ENCODE data around the gene IL22RA1.

The IL22RA1 gene

DNA sequence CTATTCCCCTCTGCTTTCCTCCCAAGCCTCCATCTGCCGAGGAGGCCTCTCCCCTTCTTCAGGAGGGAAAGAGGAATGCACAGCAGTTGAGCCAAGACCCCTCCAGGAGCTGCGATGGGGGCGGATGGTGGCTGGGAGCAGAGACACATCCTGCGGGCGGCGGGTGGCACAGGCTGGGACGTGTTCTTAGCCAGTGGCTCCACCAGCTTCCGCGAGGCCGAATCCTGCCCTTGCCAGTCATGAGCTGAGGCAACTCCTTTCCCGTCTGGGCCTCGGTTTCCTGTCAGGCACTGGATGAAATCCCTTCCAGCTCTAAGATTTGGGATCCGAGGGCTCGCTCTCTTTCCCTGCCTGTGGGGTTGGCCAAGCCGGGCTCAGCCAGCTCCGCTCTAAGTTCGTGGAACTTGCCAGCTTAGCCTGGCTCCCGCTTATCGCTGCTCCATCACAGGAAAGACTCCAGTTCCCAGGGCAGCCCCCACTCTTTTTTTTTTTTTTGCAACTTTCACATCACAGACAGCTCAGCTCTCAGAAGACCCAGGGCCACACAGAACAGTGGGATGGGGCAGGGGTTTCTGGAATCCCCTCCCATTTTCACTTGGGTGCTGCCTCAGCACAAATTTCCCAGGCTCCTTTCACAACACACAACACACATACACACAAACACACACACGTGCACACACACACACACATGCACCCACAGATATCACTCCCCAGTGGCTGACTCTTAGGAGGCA lies 31.5 kb downstream of the IL22RA1 start:
- no peak for DNase-seq

GRCh38 chr1:24110642-24111261 lies 32.2 kb downstream of the IL22RA1 start:
- no peak for DNase-seq

DNA sequence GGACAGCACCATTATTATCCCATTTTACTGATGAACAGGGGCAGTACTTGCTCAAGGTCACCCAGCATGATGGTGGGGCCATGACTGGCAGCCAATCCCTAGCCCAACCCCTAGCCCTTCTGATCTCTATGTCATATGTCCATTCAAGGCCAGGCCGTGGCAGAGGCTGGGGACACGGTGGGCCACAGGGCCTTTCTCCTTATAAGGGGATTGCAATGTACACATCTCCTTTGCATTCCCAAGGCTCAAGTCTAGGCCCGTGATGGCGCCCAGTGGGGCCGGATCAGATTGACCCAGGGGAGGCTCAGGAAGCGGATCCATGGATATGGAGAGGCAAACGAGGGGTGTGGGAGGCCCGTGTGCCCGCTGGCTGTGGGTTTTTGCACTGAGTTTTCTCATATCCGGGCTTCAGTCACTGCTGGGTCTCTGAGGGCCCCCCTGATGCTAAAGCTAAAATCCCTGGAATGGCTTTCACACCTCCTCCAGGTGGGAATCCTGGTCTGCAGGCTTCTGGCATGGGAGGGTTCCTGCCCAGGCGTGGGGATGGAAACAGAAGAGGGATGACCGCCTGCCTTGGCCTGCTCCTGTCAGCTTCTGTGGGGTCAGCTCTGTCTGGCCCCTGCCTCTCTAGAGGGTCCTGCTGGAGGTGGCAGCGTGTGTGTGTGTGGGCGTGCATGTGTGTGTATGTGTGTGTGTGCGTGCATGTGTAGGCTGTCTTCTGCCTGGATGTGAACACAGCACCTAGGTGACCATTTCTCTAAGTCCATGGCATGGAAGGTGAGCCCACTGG lies 33.1 kb downstream of the IL22RA1 start:
- DNase-seq: no peak

GRCh38 chr1:24109166-24109483 lies 33.8 kb downstream of the IL22RA1 start:
- DNase-seq: no peak

DNA sequence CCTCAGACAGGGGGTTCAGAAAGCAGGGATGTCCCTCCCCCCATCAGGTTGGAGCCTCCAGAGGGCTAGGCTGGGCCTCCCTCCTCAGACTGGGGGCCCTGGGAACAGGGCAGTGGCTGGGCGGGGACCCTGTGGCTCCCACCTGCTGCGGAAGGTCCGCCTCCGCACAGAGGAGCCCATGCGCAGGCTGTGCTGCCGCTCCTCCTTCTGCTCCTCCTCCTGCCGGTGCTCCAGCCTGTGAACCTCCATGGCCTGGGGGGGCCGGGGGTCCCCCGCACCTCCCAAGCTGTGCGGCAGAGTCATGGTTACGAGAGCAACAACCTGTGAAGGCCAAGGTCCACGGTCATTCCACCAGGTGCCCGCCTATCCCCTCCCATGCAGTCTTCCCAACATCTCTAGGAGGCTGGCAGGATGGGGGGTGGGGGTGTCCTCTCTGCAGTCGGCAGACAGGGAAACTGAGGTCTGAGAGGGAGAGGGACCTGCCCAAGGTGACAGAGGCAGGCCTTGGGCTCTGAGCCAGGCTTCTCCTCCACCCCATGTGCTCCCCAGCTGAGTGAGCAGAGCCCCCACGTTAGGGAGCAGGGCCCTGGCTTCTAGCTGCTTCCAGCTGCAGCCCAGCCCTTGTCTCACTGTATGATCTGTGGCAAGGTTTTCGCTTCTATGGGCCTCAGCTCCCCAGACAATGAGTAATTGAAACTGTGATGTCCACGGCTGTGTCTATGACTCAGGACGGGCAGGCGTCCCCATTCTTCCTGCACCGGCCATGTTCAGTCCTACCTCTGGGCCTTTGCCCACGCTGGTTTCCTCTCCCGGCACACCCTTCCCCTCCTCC lies 34.4 kb downstream of the IL22RA1 start:
- DNase-seq: no peak

- DNase-seq: no peak
Measured at GRCh38 chr1:24107462-24108138, 35.3 kb downstream of the IL22RA1 start.

DNA sequence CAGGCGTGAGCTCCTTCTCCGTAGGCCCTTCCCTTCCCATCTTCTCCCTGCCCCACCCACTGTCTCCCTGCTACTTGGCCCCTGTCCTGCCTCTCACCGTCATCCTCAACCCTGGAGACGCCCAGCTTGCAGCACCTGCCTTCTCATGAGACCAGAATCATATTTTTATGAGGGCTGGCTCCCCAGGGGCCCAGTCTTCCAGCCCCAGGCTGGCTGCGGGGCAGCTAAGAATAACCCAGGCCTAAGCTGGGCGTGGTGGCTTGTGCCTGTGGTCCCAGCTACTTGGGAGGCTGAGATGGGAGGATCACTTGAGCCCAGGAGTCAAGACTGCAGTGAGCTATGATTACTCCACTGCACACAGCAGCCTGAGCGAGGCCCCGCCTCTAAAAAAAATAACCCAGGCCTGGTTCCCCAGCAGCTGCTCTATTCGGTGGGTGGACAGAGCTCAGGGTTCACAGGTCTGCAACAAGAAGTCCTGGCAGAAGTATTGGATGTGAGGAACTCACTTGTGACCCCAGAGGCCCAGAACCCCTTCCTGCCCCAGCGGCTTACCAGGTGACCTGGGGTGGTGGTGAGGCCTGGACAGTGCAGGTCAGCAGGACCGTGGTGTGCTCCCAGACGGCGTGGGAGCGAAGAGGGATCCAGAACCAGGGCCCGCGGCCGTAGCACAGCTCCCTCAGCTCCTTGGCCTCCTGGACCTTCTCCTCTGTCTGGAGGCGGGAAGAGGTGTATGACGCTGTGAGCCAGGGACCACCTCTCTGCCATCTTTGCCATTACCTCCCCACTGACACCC lies 37.4 kb downstream of the IL22RA1 start:
- DNase-seq: no peak

- no peak for DNase-seq
Measured at GRCh38 chr1:24104854-24105253, 38.1 kb downstream of the IL22RA1 start.

- no peak for DNase-seq
Measured at GRCh38 chr1:24103879-24104278, 39.1 kb downstream of the IL22RA1 start.

GRCh38 chr1:24103408-24103807 lies 39.5 kb downstream of the IL22RA1 start:
- no peak for DNase-seq

- no peak for DNase-seq
Measured at GRCh38 chr1:24102961-24103360, 40.0 kb downstream of the IL22RA1 start.

GRCh38 chr1:24101796-24102586 lies 40.9 kb downstream of the IL22RA1 start:
- DNase-seq: no peak

GRCh38 chr1:24100945-24101737 lies 41.8 kb downstream of the IL22RA1 start:
- no peak for DNase-seq

DNA sequence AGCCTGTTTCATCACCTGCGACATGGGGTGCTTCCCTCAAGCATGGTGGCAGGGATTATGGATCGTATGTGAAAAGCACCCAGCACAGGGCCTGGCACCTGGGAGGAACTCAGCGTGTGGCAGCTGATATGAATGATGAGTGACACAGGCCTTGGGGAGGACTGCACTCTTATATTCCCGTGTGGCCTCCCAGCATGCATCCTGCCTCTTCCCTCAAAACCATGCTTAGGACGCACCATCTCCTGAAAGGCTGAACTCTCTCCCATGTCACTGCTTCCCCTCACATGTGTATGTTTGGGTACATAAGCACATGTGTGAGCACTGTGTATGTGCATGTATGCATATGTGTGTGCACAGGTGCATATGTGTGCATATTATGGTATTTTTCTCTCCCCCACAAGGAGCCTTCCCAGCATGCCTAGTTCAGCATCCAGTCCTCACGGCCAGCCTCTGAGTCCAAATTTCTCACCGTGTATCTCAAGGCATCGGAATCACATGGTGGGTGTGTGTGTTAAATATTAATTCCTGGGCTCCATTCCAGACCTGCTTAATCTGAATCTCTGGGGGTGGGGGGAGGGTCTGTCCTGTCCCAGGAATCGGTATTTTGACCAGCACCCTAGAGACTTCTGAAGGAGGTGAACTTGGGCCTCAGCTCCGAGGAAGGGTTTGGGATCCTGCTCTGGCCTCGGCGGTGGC lies 43.8 kb downstream of the IL22RA1 start:
- DNase-seq: no peak

GRCh38 chr1:24098102-24098501 lies 44.8 kb downstream of the IL22RA1 start:
- DNase-seq: no peak

GRCh38 chr1:24097663-24098062 lies 45.3 kb downstream of the IL22RA1 start:
- DNase-seq: no peak

DNA sequence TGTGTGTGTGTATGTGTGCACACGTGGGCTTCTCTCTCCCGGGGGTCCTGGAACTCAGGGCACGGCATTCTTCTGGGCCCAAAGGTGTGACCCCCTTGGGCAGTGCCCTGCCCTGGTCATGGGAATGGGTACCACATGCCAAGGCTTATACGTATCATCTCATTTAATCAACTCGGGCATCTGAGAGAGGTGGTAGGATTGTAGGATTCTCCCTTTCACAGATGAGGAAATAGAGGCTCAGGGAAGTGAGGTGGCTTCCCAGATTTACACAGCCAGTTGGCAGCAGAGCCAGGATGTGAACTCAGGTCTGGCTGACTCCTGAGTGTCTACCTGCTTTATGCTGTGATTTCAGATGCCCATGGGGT lies 46.2 kb downstream of the IL22RA1 start:
- DNase-seq: no peak

- DNase-seq: no peak
Measured at GRCh38 chr1:24096009-24096738, 46.8 kb downstream of the IL22RA1 start.
